Skeletal muscle tissue (tissue), 4 donors: ENCODE data around the gene STRA6. TPM values are rescaled to one million over a fixed set of nuclear protein-coding genes. Genes with fewer than 3 reads are reported as not detected.

Source experiments
- H3K27ac ChIP-seq: one replicate; pipeline ENCODE4 v1.7.0; 2013; ENCODE audit warnings: mild to moderate bottlenecking, low read depth, low read length, inconsistent platforms
- H3K27me3 ChIP-seq, 3 donors: one replicate each; pipeline ENCODE4 v1.7.0; 2013; ENCODE audit warnings: low read length in 3 of 3; ENCODE audit not compliant: control insufficient read depth in 3 of 3, insufficient read depth in 3 of 3
- H3K36me3 ChIP-seq, 3 donors: one replicate each; pipeline ENCODE4 v1.7.0; 2013; ENCODE audit warnings: low read length in 3 of 3; ENCODE audit not compliant: control insufficient read depth in 3 of 3, insufficient read depth in 3 of 3
- H3K4me1 ChIP-seq, 3 donors: one replicate each; pipeline ENCODE4 v1.7.0; 2013; ENCODE audit warnings: low read length in 3 of 3, mild to moderate bottlenecking in 3 of 3; ENCODE audit not compliant: control insufficient read depth in 3 of 3, insufficient read depth in 3 of 3
- H3K4me3 ChIP-seq, 3 donors: one replicate each; pipeline ENCODE4 v1.7.0; 2013; ENCODE audit warnings: low read length in 3 of 3
- H3K9ac ChIP-seq, 3 donors: one replicate each; pipeline ENCODE4 v1.7.0; 2013; ENCODE audit warnings: low read length in 3 of 3, mild to moderate bottlenecking in 3 of 3, moderate library complexity in 2 of 3, low read depth in 1 of 3
- H3K9me3 ChIP-seq, 3 donors: one replicate each; pipeline ENCODE4 v1.7.0; 2013; ENCODE audit warnings: low read length in 3 of 3; ENCODE audit not compliant: control insufficient read depth in 3 of 3
- total RNA-seq: library from RNA; depleted of rRNA; stranded (reverse); fragments of >200 nt; gene quantifications from one replicate; pipeline ENCODE4 v1.2.3, GENCODE V29; 2014
- donor health status: Osteomylitis.

STRA6 gene
- total RNA-seq, 1 donor from 2014 or later = 1.0 TPM

GRCh38 chr15:74135041-74135565 lies 67.5 kb downstream of the STRA6 start:
- H3K27ac ChIP-seq = no peak overlapping the region
- H3K9ac ChIP-seq = no peak overlapping the region
- peaks cover 16 to 37% (median 36%) of the 10 kb centered on the region in 3 donors for H3K4me1 ChIP-seq
- H3K36me3 ChIP-seq = no peaks in the 10 kb centered on the region
- H3K27me3 ChIP-seq = peaks cover 57 to 76% (median 71%) of the 10 kb centered on the region in 3 donors
- no peak overlapping the region for H3K4me3 ChIP-seq
- no peaks in the 10 kb centered on the region for H3K9me3 ChIP-seq

GRCh38 chr15:74134387-74135027 lies 68.1 kb downstream of the STRA6 start:
- H3K27ac ChIP-seq = no peak overlapping the region
- H3K9ac ChIP-seq = no peak overlapping the region
- H3K36me3 ChIP-seq = no peaks in the 10 kb centered on the region
- H3K27me3 ChIP-seq = peaks cover 62 to 80% (median 74%) of the 10 kb centered on the region in 3 donors
- H3K4me1 ChIP-seq = peaks cover 20 to 42% (median 40%) of the 10 kb centered on the region in 3 donors
- no peaks in the 10 kb centered on the region for H3K9me3 ChIP-seq
- no peak overlapping the region for H3K4me3 ChIP-seq

- H3K9ac ChIP-seq = no peak overlapping the region
Measured at GRCh38 chr15:74133694-74134386, 68.7 kb downstream of the STRA6 start.

GRCh38 chr15:74132681-74133651 lies 69.6 kb downstream of the STRA6 start:
- Histone ChIP-seq H3K9ac (no peak overlapping the region), H3K9me3 (no peaks in the 10 kb centered on the region), H3K4me3 (peak overlapping the region in 1 of 3 donors; percentile 35), H3K4me1 (peaks cover 27 to 51% (median 48%) of the 10 kb centered on the region in 3 donors), H3K27ac (no peak overlapping the region), H3K27me3 (peaks cover 77 to 89% (median 85%) of the 10 kb centered on the region in 3 donors), H3K36me3 (no peaks in the 10 kb centered on the region)

More at GRCh38 chr15:74133694-74134386, 68.7 kb downstream of the STRA6 start:
- Histone ChIP-seq H3K9me3 (no peaks in the 10 kb centered on the region), H3K4me1 (peaks cover 27 to 45% (median 42%) of the 10 kb centered on the region in 3 donors), H3K4me3 (no peak overlapping the region), H3K36me3 (no peaks in the 10 kb centered on the region), H3K27ac (no peak overlapping the region), H3K27me3 (peaks cover 69 to 83% (median 79%) of the 10 kb centered on the region in 3 donors)

GRCh38 chr15:74131628-74132413 lies 70.8 kb downstream of the STRA6 start:
- Histone ChIP-seq H3K27me3 (peaks cover 79 to 90% (median 87%) of the 10 kb centered on the region in 3 donors), H3K27ac (no peak overlapping the region), H3K9me3 (no peaks in the 10 kb centered on the region), H3K4me3 (no peak overlapping the region), H3K4me1 (peaks cover 23 to 50% (median 46%) of the 10 kb centered on the region in 3 donors), H3K9ac (no peak overlapping the region), H3K36me3 (no peaks in the 10 kb centered on the region)

- peaks cover 21 to 47% (median 42%) of the 10 kb centered on the region in 3 donors for H3K4me1 ChIP-seq
- H3K4me3 ChIP-seq = peak overlapping the region; percentile 25 to 52 (median 26)
- H3K9me3 ChIP-seq = no peaks in the 10 kb centered on the region
- H3K36me3 ChIP-seq = no peaks in the 10 kb centered on the region
- H3K9ac ChIP-seq = peak overlapping the region in 1 of 3 donors; percentile 57
- peaks cover 80 to 89% (median 86%) of the 10 kb centered on the region in 3 donors for H3K27me3 ChIP-seq
- no peak overlapping the region for H3K27ac ChIP-seq
Measured at GRCh38 chr15:74130849-74131627, 71.5 kb downstream of the STRA6 start.

GRCh38 chr15:74130155-74130848 lies 72.3 kb downstream of the STRA6 start, which contains the start of gene ISLR2:
Gene ISLR2, plus strand, starts transcription at chr15:74130586. Its CDS starts 2,169 bp downstream, at chr15:74132755.
- H3K4me3 ChIP-seq = peak within 1 kb of the TSS; percentile 25 to 66 (median 33)
- peaks cover 82 to 85% (median 85%) of the 10 kb centered on the region in 3 donors for H3K27me3 ChIP-seq
- H3K27ac ChIP-seq = no peak within 1 kb of the TSS
- no peaks in the 10 kb centered on the region for H3K36me3 ChIP-seq
- H3K9me3 ChIP-seq = no peaks in the 10 kb centered on the region
- H3K9ac ChIP-seq = peak within 1 kb of the TSS in 1 of 3 donors; percentile 57
- H3K4me1 ChIP-seq = peaks cover 18 to 41% (median 38%) of the 10 kb centered on the region in 3 donors

GRCh38 chr15:74129586-74130154 lies 72.9 kb downstream of the STRA6 start:
- Histone ChIP-seq H3K4me1 (peaks cover 18 to 41% (median 35%) of the 10 kb centered on the region in 3 donors), H3K9ac (peak overlapping the region in 1 of 3 donors; percentile 50), H3K36me3 (no peaks in the 10 kb centered on the region), H3K4me3 (peak overlapping the region in 2 of 3 donors; percentile 33 to 66), H3K27ac (no peak overlapping the region), H3K27me3 (peaks cover 79 to 85% (median 83%) of the 10 kb centered on the region in 3 donors), H3K9me3 (no peaks in the 10 kb centered on the region)
